WTC11 (cell line): ENCODE results near the gene GAA. TPM values are rescaled to one million over a fixed set of nuclear protein-coding genes. Genes with fewer than 3 reads are reported as not detected.

Experiments
- ATAC-seq: fragments of 200-7000 bp; cut with Tn5 transposase; 2 replicates; pipeline ENCODE4 v1.10.0; 2021; ENCODE audit warnings: mild to moderate bottlenecking, moderate library complexity
- CTCF ChIA-PET: fragments of 300-600 bp; sonication (Branson Sonifier 250); formaldehyde crosslinking; loops from one replicate; lab custom pipeline; 2021; ENCODE audit warnings: antibody characterized with exemption; lab: Charles Lee
- POLR2A ChIA-PET: fragments of 350-600 bp; sonication (Branson Sonifier 250); formaldehyde crosslinking; loops from one replicate; lab custom pipeline; 2021; ENCODE audit warnings: antibody characterized with exemption; lab: Charles Lee
- DNase-seq: peaks from one replicate; pipeline ENCODE4 v3.0.0; 2021; ENCODE audit warnings: low spot score
- H3K27ac Mint-ChIP-seq: 2 replicates; pipeline ENCODE4 v1.8.0; 2021; ENCODE audit warnings: mixed read lengths
- H3K27me3 Mint-ChIP-seq: 2 replicates; pipeline ENCODE4 v1.8.0; 2021; ENCODE audit warnings: low read depth, mild to moderate bottlenecking, moderate library complexity, mixed read lengths
- H3K36me3 Mint-ChIP-seq: 2 replicates; pipeline ENCODE4 v1.8.0; 2021; ENCODE audit warnings: mixed read lengths
- H3K4me1 Mint-ChIP-seq: 2 replicates; pipeline ENCODE4 v1.8.0; 2022; ENCODE audit warnings: mixed read lengths
- H3K4me3 Mint-ChIP-seq: 2 replicates; pipeline ENCODE4 v1.8.0; 2021; ENCODE audit warnings: mild to moderate bottlenecking, moderate library complexity, mixed read lengths
- H3K9me3 Mint-ChIP-seq: 2 replicates; pipeline ENCODE4 v1.8.0; 2021; ENCODE audit warnings: mixed read lengths
- AR ChIP-seq: fragments of 250-450 bp; sonication (Bioruptor Pico); IDR thresholded peaks from 2 replicates; pipeline ENCODE4 v1.9.0; 2021; ENCODE audit warnings: mild to moderate bottlenecking
- ATF2 ChIP-seq: sonication (generic); formaldehyde crosslinking; IDR thresholded peaks from 2 replicates; pipeline ENCODE4 v1.8.1; 2022; ENCODE audit warnings: low read depth, missing genetic modification reagents, borderline replicate concordance
- CREM ChIP-seq: sonication (generic); formaldehyde crosslinking; IDR thresholded peaks from 2 replicates; pipeline ENCODE4 v1.8.1; 2022; ENCODE audit warnings: mild to moderate bottlenecking, missing genetic modification reagents, moderate library complexity
- E2F4 ChIP-seq: sonication (generic); formaldehyde crosslinking; IDR thresholded peaks from 2 replicates; pipeline ENCODE4 v1.8.1; 2022; ENCODE audit warnings: low read depth, mild to moderate bottlenecking, moderate library complexity, missing genetic modification reagents, borderline replicate concordance
- FOXJ3 ChIP-seq: sonication (generic); formaldehyde crosslinking; IDR thresholded peaks from 2 replicates; pipeline ENCODE4 v1.9.0; 2021; ENCODE audit warnings: missing genetic modification reagents, mild to moderate bottlenecking, borderline replicate concordance
- NFYB ChIP-seq: sonication (generic); formaldehyde crosslinking; conservative IDR thresholded peaks from 2 replicates; pipeline ENCODE4 v1.8.0; 2022; ENCODE audit warnings: low read depth, missing genetic modification reagents
- NR1H2 ChIP-seq: sonication (generic); formaldehyde crosslinking; IDR thresholded peaks from 2 replicates; pipeline ENCODE4 v1.9.0; 2021; ENCODE audit warnings: mild to moderate bottlenecking, moderate library complexity, missing genetic modification reagents
- PRDM15 ChIP-seq: sonication (generic); formaldehyde crosslinking; IDR thresholded peaks from 2 replicates; pipeline ENCODE4 v1.8.0; 2022; ENCODE audit warnings: missing genetic modification reagents
- TEAD1 ChIP-seq: sonication (generic); formaldehyde crosslinking; IDR thresholded peaks from 2 replicates; pipeline ENCODE4 v1.8.0; 2022; ENCODE audit warnings: mild to moderate bottlenecking, missing genetic modification reagents
- ZMAT4 ChIP-seq: fragments of 250-450 bp; sonication (Bioruptor Pico); IDR thresholded peaks from 2 replicates; pipeline ENCODE4 v1.9.0; 2021; ENCODE audit warnings: mild to moderate bottlenecking
- ZNF121 ChIP-seq: sonication (generic); formaldehyde crosslinking; IDR thresholded peaks from 2 replicates; pipeline ENCODE4 v1.8.0; 2023; ENCODE audit warnings: missing genetic modification reagents
- ZNF263 ChIP-seq: sonication (generic); formaldehyde crosslinking; IDR thresholded peaks from 2 replicates; pipeline ENCODE4 v1.8.1; 2022; ENCODE audit warnings: low read depth, mild to moderate bottlenecking, moderate library complexity, missing genetic modification reagents
- ZNF317 ChIP-seq: sonication (generic); formaldehyde crosslinking; IDR thresholded peaks from 2 replicates; pipeline ENCODE4 v1.8.1; 2023; ENCODE audit warnings: low read depth, mild to moderate bottlenecking, moderate library complexity, missing genetic modification reagents, borderline replicate concordance
- ZNF416 ChIP-seq: fragments of 250-450 bp; sonication (Bioruptor Pico); IDR thresholded peaks from 2 replicates; pipeline ENCODE4 v1.9.0; 2021; ENCODE audit warnings: mild to moderate bottlenecking, inconsistent platforms
- total RNA-seq: library from RNA; stranded (reverse); gene quantifications from 3 replicates; pipeline ENCODE4 v1.2.3, GENCODE V29; 2021
- TF ChIP-seq, protein P1 (sequence below): fragments of 250-450 bp; sonication (Bioruptor Pico); IDR thresholded peaks from 2 replicates; pipeline ENCODE4 v1.9.0; 2021; ENCODE audit warnings: mild to moderate bottlenecking, borderline replicate concordance
- TF ChIP-seq, protein P2 (sequence below): sonication (generic); formaldehyde crosslinking; IDR thresholded peaks from 2 replicates; pipeline ENCODE4 v1.8.1; 2023; ENCODE audit warnings: mild to moderate bottlenecking, missing genetic modification reagents

Gene GAA
- total RNA-seq, 1 experiment from 2014 or later: 91.6 TPM

DNA sequence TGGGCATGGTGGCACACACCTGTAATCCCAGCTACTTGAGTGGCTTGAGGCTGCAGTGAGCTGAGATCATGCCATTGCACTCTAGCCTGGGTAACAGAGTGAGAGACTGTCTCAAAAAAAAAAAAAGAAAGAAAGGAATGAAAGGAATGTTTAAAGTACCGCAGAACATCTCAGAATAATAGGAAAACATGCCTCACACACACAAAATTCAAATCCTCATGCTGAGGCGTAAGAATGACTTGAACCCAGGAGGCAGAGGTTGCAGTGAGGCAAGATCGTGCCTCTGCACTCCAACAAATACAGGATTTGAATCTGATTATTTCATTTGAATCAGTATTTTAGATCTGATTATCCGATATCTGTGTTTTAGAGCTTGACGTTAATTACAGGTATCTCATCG, 21.3 kb upstream of the GAA start (continued):
- no peak for TF ChIP-seq PRDM15 (CRISPR knock-in tag)
- no peak for TF ChIP-seq FOXJ3 (CRISPR knock-in tag)
- TF ChIP-seq ZNF416 (CRISPR knock-in tag): no peak
- TF ChIP-seq NFYB (CRISPR knock-in tag): no peak
- TF ChIP-seq, protein P1, sequence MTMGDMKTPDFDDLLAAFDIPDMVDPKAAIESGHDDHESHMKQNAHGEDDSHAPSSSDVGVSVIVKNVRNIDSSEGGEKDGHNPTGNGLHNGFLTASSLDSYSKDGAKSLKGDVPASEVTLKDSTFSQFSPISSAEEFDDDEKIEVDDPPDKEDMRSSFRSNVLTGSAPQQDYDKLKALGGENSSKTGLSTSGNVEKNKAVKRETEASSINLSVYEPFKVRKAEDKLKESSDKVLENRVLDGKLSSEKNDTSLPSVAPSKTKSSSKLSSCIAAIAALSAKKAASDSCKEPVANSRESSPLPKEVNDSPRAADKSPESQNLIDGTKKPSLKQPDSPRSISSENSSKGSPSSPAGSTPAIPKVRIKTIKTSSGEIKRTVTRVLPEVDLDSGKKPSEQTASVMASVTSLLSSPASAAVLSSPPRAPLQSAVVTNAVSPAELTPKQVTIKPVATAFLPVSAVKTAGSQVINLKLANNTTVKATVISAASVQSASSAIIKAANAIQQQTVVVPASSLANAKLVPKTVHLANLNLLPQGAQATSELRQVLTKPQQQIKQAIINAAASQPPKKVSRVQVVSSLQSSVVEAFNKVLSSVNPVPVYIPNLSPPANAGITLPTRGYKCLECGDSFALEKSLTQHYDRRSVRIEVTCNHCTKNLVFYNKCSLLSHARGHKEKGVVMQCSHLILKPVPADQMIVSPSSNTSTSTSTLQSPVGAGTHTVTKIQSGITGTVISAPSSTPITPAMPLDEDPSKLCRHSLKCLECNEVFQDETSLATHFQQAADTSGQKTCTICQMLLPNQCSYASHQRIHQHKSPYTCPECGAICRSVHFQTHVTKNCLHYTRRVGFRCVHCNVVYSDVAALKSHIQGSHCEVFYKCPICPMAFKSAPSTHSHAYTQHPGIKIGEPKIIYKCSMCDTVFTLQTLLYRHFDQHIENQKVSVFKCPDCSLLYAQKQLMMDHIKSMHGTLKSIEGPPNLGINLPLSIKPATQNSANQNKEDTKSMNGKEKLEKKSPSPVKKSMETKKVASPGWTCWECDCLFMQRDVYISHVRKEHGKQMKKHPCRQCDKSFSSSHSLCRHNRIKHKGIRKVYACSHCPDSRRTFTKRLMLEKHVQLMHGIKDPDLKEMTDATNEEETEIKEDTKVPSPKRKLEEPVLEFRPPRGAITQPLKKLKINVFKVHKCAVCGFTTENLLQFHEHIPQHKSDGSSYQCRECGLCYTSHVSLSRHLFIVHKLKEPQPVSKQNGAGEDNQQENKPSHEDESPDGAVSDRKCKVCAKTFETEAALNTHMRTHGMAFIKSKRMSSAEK (CRISPR knock-in tag): no peak
- no peak for TF ChIP-seq ZNF263 (CRISPR knock-in tag)
- TF ChIP-seq, protein P2, sequence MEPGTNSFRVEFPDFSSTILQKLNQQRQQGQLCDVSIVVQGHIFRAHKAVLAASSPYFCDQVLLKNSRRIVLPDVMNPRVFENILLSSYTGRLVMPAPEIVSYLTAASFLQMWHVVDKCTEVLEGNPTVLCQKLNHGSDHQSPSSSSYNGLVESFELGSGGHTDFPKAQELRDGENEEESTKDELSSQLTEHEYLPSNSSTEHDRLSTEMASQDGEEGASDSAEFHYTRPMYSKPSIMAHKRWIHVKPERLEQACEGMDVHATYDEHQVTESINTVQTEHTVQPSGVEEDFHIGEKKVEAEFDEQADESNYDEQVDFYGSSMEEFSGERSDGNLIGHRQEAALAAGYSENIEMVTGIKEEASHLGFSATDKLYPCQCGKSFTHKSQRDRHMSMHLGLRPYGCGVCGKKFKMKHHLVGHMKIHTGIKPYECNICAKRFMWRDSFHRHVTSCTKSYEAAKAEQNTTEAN: no peak

DNA sequence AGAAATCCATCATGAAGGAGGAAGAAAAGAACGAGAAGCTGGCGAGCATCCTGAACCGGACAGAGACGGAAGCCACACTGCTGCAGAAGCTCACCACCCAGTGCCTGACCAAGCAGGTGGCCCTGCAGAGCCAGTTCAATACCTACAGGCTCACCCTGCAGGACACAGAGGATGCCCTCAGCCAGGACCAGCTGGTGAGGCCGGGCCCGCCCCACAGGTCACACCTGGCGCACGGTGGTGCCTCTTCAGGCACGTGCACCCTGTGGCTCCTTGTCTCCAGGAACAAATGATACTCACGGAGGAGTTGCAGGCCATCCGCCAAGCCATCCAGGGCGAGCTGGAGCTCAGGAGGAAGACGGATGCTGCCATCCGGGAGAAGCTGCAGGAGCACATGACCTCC, 19.8 kb upstream of the GAA start:
- Mint-ChIP-seq H3K9me3 (peaks cover 3% of the 10 kb centered on the region; the same call in 1 of the 2 replicates), H3K4me3 (no peak overlapping the region), H3K36me3 (no peaks in the 10 kb centered on the region), H3K4me1 (peaks cover 8% of the 10 kb centered on the region; the same call in 1 of the 2 replicates), H3K27ac (no peak overlapping the region), H3K27me3 (no peaks in the 10 kb centered on the region)
- DNase-seq: no peak
- POLR2A ChIA-PET: interaction anchor here (0.9 kb wide), 1 partner anchor 53 kb away, joined by 5 read pairs; no protein-coding TSS in a partner anchor
- CTCF ChIA-PET: interaction anchor here (0.6 to 7.1 kb wide), 12 partner anchors 11 to 130 kb away, joined by 3 to 72 read pairs (median 4); partner anchors contain the start of gene GAA
- no peak for ATAC-seq
- TF ChIP-seq TEAD1 (CRISPR knock-in tag): no peak
- TF ChIP-seq CREM (CRISPR knock-in tag): no peak
- TF ChIP-seq NR1H2: no peak
- no peak for TF ChIP-seq ATF2 (CRISPR knock-in tag)
- no peak for TF ChIP-seq PRDM15 (CRISPR knock-in tag)
- TF ChIP-seq AR (CRISPR knock-in tag): no peak
- no peak for TF ChIP-seq ZNF317 (CRISPR knock-in tag)
- TF ChIP-seq E2F4 (CRISPR knock-in tag): no peak
- TF ChIP-seq ZMAT4 (CRISPR knock-in tag): no peak
- TF ChIP-seq ZNF121 (CRISPR knock-in tag): no peak
